ENCODE measurements around the gene ACER3.
"Not testable (repeated sequence)": the region's sequence is repeated elsewhere in the genome, so short reads cannot be mapped to it uniquely, and the experiment has no call there.

ACER3 gene

GRCh38 chr11:76836613-76837291, 24.0 kb upstream of the ACER3 start:
- DNase-seq (ENCODE audit: low read depth in 1 of 2, low spot score in 1 of 2), result no peak

- DNase-seq (ENCODE audit: low read depth in 1 of 2, low spot score in 1 of 2), result no peak
Measured at GRCh38 chr11:76837696-76838677, 22.7 kb upstream of the ACER3 start.

- DNase-seq (ENCODE audit: low read depth in 1 of 2, low spot score in 1 of 2), result no peak
Measured at GRCh38 chr11:76838678-76839068, 22.0 kb upstream of the ACER3 start.

- DNase-seq (ENCODE audit: low read depth in 1 of 2, low spot score in 1 of 2), result no peak
Measured at GRCh38 chr11:76839311-76839710, 21.4 kb upstream of the ACER3 start.

- DNase-seq (ENCODE audit: low read depth in 1 of 2, low spot score in 1 of 2), result no peak
Measured at GRCh38 chr11:76841923-76842452, 18.7 kb upstream of the ACER3 start.

- no peak for DNase-seq (ENCODE audit: low read depth in 1 of 2, low spot score in 1 of 2)
Measured at GRCh38 chr11:76843907-76844306, 16.8 kb upstream of the ACER3 start.

- no peak for DNase-seq (ENCODE audit: low read depth in 1 of 2, low spot score in 1 of 2)
Measured at GRCh38 chr11:76844511-76844910, 16.2 kb upstream of the ACER3 start.

GRCh38 chr11:76845069-76845468, 15.6 kb upstream of the ACER3 start:
- DNase-seq (ENCODE audit: low read depth in 1 of 2, low spot score in 1 of 2), result no peak

- DNase-seq (ENCODE audit: low read depth in 1 of 2, low spot score in 1 of 2), result no peak
Measured at GRCh38 chr11:76846441-76846840, 14.3 kb upstream of the ACER3 start.

- DNase-seq (ENCODE audit: low read depth in 1 of 2, low spot score in 1 of 2), result no peak
Measured at GRCh38 chr11:76849376-76849775, 11.3 kb upstream of the ACER3 start.

GRCh38 chr11:76850130-76850529, 10.6 kb upstream of the ACER3 start:
- DNase-seq (ENCODE audit: low read depth in 1 of 2, low spot score in 1 of 2), result no peak

- no peak for DNase-seq (ENCODE audit: low read depth in 1 of 2, low spot score in 1 of 2)
Measured at GRCh38 chr11:76850815-76851214, 9.9 kb upstream of the ACER3 start.

GRCh38 chr11:76854709-76855108, 6.0 kb upstream of the ACER3 start:
- no peak for DNase-seq (ENCODE audit: low read depth in 1 of 2, low spot score in 1 of 2)

GRCh38 chr11:76855670-76856069, 5.0 kb upstream of the ACER3 start:
- DNase-seq (ENCODE audit: low read depth in 1 of 2, low spot score in 1 of 2), result not testable (repeated sequence)

GRCh38 chr11:76856106-76856505, 4.6 kb upstream of the ACER3 start:
- DNase-seq (ENCODE audit: low read depth in 1 of 2, low spot score in 1 of 2), result no peak

GRCh38 chr11:76856571-76856970, 4.1 kb upstream of the ACER3 start:
- no peak for DNase-seq (ENCODE audit: low read depth in 1 of 2, low spot score in 1 of 2)

- DNase-seq (ENCODE audit: low read depth in 1 of 2, low spot score in 1 of 2), result no peak
Measured at GRCh38 chr11:76857781-76858410, 2.8 kb upstream of the ACER3 start.

GRCh38 chr11:76859708-76860227, 950 bp upstream of the ACER3 start:
- DNase-seq (ENCODE audit: low read depth in 1 of 2, low spot score in 1 of 2), result no peak

- DNase-seq (ENCODE audit: low read depth in 1 of 2, low spot score in 1 of 2), result no peak
Measured at GRCh38 chr11:76861490-76861953, 804 bp downstream of the ACER3 start.

GRCh38 chr11:76862794-76863193, 2.1 kb downstream of the ACER3 start:
- not testable (repeated sequence) for DNase-seq (ENCODE audit: low read depth in 1 of 2, low spot score in 1 of 2)

GRCh38 chr11:76863196-76863777, 2.6 kb downstream of the ACER3 start:
- no peak for DNase-seq (ENCODE audit: low read depth in 1 of 2, low spot score in 1 of 2)

Measured in activated CD4-positive, alpha-beta T cell treated with anti-CD3 and anti-CD28 coated beads, Interleukin-2, amount 50 U/mL, for 24 hours (primary cell).